ENCODE measurements around the gene SLC36A4.
"Not testable (repeated sequence)": the region's sequence is repeated elsewhere in the genome, so short reads cannot be mapped to it uniquely, and the experiment has no call there.

Gene SLC36A4

DNA sequence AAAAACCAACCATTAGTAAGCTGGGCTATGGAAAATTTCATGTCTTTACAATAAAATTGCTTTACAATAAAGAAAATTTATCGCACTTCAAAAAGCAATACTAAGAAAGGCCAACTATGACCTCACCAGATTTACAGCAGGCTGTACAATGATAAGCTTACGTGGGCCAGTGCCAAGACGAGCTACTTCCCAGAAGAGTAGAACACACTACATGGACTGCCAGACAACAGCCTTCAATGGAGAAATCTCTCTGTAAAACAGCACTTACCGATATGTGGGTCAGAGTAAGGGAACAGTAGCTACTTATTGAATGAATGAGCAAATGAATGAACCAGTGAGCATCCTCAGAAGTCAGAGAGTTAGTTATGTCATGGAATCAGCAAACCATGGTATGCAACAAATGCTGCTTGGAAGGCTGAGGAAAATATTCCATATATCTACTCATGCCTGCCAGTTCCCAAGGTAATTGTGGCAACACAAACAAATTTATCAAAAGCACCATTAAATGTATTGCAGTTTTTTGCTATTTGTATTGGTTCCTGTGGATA is 74.4 kb downstream of the SLC36A4 start:
- no peak for DNase-seq

- DNase-seq = no peak
These were observed 75.1 kb downstream of the SLC36A4 start for GRCh38 chr11:93122535-93123235.

DNA sequence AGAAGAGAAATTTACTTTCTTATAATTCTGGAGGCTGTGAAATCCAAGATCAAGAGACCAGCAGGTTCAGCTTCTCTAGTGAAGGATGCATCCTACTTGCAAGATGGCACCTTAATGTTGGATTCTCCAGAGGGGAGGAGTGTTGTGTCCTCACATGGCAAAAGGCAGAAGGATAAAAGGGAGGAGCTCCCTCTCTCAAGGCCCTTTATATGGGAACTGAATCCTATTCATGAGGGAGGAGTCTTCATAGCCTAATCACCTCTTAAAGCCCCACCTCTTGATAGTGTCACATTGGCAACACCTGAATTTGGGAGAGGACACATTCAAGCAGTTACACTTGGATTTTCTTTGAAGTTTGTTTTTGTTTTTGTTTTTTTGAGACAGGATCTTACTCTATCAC is 79.5 kb downstream of the SLC36A4 start:
- no peak for DNase-seq

DNA sequence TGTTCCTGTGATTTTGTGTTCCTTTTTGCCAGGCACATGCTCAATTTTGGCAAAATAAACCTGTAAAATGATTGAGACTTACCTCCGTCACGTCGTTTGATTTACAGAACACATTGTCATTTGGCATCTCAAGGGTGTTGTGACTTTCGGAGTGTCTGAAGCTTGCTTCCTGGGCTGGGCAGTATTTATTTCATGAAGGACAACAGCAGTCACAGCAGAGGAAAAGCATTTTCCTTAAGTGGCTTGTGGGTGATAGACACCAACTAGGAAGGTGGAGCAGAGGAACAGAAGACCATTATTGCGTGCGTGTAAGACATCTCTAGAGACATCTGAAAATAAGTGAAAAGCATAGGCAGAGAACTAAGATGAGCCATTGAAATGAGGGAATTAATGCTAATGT is 80.2 kb downstream of the SLC36A4 start:
- no peak for DNase-seq

- no peak for DNase-seq
These were observed 81.0 kb downstream of the SLC36A4 start for GRCh38 chr11:93116641-93117441.

GRCh38 chr11:93114304-93114703 is 83.5 kb downstream of the SLC36A4 start:
- no peak for DNase-seq

DNA sequence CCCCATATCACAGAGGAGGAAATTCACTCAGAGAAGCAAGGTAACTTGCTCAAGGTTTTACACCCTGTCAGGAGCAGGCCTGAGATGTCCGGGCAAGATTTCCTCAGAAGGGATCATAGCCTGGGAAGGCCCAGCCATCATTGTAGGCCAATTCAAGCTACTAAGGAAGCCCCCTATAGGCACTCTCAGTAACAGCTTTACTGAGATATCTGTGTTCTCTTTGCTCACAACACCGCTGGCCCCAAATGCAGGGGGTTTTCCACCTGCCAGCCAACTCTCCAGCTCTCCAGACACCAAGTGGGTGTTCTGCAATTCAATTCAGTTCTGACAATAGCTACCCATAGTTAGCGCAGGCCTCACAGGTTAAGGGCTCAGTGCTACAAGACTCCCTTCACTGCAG is 84.0 kb downstream of the SLC36A4 start:
- DNase-seq = no peak

DNA sequence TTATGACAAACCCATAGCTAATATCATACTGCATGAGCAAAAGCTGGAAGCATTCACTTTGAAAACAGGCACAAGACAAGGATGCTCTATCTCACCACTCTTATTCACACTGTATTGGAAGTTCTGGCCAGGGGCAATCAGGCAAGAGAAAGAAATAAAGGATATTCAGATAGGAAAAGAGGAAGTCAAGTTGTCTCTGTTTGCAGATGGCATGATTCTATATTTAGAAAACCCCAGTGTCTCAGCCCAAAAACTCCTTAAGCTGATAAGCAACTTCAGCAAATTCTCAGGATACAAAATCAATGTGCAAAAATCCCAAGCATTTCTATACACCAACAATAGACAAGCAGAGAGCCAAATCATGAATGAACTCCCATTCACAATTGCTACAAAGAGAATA is 86.6 kb downstream of the SLC36A4 start:
- not testable (repeated sequence) for DNase-seq

DNA sequence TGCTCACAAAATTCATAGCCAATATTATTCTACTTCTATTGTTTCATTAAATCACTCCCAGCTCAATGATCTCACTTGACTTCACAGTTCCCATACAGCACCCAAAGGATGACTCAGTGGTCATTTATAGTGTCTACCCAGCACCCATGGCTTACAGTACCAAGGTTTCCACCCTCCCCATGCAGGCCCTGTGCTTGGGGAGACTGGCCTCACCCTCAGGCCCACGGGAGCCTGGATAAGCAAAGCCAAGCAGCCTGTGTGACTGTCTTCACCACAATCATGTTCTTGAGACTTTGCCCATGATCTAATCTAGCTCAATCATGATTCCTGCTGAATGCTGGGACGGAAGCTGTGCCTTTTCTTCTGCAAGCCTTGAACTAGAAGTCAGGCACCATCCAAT is 97.6 kb downstream of the SLC36A4 start:
- no peak for DNase-seq

DNA sequence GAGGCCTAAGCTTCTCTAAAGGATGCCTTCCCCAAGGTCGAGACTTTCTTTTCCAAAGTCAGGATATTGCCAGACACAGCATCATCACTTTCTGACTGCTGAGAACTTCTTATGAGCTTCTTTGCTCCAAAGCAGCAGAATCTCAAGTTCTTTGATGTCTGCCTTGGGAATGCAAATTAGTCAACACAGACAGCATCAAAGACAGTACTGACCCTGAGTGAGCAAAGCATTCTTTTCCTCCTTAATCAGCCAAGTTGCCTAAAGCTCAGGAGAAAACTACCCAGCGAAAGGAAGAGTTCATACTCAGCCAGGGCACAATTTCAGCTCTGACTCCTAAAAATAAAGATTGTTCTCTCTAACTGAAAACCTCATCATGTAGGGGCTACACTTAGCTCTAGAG is 98.0 kb downstream of the SLC36A4 start:
- DNase-seq = no peak

All from amygdala (tissue), 56 donors.